Measurements from ENCODE around the gene FNIP2. TPM values are rescaled to one million over a fixed set of nuclear protein-coding genes. Genes with fewer than 3 reads are reported as not detected.
"Not testable (repeated sequence)": the region's sequence is repeated elsewhere in the genome, so short reads cannot be mapped to it uniquely, and the experiment has no call there.

Gene FNIP2
- total RNA-seq, 1 experiment from 2014 or later, result 3.7 TPM

DNA sequence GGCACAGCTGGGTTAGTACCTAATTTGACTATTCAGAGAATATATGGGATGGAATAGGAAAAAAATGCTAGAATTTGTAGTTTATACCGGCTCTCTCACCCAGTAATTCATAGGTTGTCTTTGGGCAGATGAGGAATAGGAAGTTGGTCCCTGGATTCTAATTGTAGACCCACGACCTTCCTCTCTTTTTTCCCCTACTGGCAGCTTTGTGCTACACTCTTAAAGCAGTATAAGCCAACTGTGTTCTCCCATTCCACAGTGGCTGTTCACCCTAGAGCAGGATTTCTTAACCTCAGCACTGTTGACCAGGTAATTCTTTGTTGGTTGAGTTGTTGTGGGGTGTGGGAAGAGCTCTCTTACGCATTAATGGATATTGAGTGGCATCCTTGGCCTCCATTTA lies 92.9 kb downstream of the FNIP2 start:
- DNase-seq (ENCODE audit: extremely low read depth, low read depth), result no peak

DNA sequence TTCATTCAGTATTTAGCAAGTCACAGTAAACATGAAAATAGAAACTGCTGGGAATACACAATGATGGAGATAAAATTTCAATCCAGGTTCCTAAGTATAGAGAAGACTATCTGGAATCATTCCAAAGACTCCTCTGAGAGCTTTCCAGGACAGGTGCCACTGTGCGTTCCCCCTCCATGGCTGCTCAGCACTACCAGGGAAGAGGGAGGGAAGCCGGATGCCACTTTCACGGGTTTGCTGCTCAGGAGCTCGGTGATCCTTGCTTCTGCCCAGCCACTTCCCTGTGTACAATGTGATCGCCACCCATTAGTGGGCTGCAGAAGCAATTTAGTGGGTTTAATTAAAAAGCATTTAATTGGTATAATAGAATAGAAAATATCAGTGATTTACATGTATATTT lies 94.5 kb downstream of the FNIP2 start:
- no peak for DNase-seq (ENCODE audit: extremely low read depth, low read depth)

DNA sequence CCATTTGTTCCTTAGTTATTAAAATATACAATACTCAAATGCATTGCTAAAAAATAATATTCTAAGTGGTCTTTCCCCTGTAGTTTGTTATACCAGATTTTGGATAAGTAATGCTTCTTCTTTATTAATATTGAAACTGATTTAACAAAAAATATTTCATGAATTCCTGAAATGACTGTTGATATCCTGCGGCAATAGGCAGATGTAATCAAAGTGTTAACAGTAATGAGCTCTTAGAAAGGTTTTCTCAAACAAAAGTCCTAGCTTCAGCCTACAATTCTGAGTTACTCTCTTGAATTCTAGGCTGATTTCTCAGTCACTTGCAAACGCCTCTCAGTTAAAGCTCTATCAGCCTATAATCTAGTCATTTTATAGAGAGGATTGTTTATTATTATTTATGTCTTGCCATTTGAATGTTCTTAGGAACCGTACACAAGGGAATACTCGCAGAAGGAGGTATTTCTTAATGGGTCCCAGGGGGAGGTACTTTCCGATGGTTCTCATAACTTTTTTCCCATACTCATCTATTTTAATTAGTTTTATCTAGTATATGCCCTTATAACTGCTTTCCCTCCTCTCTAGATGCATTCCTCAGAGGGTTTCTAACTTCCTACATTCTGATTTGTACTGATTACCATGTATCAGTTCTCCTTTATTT lies 96.8 kb downstream of the FNIP2 start:
- DNase-seq (ENCODE audit: extremely low read depth, low read depth), result no peak

DNA sequence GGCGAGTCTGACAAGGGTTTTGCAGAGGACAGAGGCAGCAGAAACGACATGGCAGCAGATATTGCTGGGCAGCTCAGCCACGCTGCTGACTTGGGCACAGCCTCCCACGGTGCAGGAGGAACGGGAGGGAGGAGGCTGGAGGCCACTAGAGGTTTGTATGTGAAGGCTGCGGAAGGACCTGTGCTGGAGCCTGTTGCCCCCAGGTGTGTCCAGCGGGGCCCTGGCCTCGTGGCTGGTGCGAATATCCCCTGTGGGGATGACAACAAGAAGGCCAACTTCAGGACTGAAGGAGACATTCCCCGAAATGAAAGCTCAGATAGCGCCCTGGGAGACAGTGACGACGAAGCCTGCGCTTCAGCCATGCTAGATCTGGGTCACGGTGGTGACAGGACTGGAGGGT lies 100.2 kb downstream of the FNIP2 start:
- no peak for DNase-seq (ENCODE audit: extremely low read depth, low read depth)

DNA sequence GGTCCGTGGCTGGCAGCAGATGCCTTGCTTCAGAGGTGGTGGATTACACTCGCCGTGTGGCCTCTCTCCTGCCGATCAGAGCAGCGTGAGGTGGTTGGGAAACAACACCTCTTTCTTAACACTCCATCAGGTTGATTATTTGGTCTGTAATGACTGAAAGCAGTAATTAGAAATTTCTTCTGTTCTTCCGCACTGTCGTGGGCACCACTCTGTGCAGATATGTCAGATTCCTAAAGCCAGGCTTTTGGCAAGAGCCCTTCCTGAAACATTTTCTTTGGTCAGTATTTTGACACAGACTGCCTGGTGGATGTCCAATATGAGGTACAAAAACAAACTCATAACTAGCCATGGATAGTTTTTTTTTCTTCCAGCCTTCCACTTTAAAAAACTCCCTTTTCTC lies 100.9 kb downstream of the FNIP2 start:
- no peak for DNase-seq (ENCODE audit: extremely low read depth, low read depth)

DNA sequence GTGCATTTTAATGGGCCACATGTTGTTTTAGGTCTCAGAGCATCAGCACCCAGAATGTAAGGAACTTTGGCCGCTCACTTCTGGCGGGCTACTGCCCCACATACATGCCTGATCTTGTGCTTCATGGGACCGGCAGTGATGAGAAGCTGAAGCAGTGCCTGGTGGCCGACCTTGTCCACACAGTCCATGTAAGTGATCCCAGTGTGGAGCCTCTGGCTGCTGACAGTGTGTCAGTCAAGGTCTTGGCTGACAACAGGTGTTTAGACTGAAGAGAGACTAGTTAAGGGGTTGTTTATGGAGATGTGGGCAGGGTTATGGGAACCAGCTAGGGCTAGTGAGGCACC lies 101.4 kb downstream of the FNIP2 start:
- no peak for DNase-seq (ENCODE audit: extremely low read depth, low read depth)

DNA sequence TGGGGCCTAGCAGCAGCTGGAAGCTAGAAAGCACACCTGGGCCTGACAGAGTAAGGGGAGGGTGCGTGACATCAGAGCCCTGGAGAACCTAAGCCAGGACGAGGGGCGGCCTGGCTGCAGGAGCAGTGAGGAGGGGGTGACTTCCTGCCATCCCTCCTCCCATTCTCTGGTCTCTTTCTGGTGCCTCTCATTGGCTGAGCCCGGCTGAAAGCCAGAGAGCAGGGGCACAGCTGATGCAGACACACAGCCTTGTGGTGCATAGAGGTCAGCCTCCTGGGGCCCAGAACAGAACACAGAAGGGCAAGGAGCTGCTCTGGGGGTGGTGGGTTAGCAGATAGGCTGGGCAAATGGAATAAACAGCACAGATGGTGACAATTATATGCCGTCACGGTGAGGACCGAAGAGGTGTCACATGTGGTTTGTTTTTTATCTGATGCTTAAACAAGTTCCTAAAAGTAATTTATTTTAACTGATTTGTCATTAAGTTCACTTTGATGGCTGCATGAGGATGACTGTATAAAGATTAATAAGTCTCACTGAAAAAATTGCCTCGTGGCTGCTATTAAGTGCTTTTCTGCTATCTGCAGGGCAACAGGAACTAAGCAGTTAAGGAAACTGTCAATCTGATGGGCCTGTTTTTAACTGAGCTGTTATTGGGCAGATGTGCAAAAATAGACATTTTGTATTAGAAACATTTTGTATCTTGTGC lies 102.0 kb downstream of the FNIP2 start:
- DNase-seq (ENCODE audit: extremely low read depth, low read depth), result no peak

DNA sequence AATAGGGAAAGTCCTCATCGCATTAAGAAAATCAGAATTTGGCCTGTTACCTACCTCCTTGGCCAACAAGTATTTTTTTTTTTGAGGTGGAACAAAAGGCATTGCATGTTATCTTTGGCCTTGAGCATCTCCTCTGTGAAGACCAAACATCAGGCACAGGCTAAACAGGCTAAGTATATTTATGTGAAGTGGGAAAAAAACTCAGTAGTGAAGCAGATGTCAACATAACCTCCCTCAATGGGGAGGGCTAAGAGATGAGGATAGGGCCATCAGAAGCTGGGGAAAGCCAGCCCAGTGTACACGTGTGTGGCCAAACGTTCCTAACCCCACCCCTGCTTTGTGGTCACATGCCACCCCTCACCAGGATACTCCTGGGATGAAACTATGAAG lies 102.5 kb downstream of the FNIP2 start:
- DNase-seq (ENCODE audit: extremely low read depth, low read depth), result no peak

DNA sequence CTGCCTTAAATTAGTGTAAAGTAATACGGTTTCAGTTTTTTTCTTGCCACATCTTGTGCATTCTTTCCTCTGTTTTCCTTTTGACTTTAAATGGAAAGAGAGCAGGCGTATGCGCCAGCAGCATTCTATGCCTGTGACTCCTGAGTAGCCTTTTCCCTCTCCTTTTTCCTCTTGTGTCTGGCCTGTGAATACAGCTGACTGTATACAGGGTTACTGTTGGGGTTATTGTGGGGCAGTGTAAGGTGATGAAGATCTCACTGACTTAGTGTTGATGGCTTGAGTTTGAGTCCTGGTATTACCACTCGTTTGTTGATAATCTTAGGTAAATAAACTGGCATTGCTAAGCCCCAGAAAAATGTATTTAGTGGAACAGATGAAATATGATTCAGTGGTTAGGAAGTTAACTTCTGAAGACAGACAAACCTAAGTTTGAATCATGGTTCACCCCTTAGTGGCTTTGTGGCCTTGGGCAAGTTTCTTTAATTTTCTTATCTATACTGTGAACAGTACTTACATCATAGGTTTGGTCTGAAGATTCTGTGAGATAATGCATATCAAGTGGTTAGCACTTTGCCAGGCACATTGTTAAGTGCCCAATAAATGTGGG lies 105.1 kb downstream of the FNIP2 start:
- peak; percentile 78 for DNase-seq (ENCODE audit: extremely low read depth, low read depth)

DNA sequence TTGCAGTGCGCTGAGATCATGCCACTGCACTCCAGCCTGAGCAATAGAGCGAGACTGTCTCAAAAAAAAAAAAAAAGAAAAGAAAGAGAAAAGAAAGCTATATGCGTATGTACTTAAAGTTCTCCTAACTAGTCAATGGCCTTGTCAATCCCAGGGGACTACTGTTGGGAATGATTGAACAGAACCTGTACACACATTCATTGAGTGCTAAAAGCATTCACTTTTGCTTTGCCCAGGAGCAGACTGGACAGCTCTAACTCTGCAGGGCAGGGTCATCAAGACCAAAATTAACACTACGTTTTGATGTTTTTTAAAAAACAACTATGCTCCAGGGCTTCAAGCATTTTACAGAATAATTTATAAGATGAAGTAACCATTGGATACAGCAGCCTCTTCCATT lies 106.2 kb downstream of the FNIP2 start:
- no peak for DNase-seq (ENCODE audit: extremely low read depth, low read depth)

DNA sequence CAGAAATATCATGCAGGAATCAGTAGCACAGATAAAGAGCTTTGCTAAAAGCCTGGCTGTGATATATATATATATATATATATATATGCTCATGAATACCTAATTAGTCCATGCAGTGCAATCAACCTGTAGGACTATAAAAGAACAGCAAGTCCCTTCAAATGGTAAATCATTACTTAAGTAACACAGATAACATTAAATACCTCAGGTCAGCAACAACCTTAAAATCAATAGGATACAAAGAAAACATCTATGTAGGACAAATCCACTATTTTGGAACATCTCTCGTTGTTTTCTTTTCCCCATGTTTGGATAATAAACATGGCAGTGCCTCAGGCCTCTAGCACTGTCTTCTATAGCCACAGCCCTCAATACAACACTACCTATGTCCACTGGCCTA lies 106.6 kb downstream of the FNIP2 start:
- no peak for DNase-seq (ENCODE audit: extremely low read depth, low read depth)

DNA sequence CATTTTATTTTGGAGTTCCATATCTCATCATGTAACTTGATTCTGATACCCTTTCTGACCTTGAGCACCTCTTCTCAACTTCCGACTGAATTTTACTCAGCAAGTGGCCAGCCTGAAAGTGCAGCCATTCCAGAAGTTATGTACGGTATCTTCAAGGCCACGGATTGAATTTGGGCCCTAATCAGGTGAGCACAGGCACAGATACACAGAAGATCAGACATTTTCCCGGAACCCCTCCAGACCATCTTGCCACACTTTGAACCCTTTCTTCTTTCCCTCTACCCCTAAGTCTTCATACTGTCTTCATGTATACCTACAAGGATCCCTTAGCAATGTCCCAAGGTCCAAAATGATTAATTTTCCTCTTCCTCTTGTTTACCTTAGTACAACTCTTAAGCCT lies 108.2 kb downstream of the FNIP2 start:
- DNase-seq (ENCODE audit: extremely low read depth, low read depth), result no peak

DNA sequence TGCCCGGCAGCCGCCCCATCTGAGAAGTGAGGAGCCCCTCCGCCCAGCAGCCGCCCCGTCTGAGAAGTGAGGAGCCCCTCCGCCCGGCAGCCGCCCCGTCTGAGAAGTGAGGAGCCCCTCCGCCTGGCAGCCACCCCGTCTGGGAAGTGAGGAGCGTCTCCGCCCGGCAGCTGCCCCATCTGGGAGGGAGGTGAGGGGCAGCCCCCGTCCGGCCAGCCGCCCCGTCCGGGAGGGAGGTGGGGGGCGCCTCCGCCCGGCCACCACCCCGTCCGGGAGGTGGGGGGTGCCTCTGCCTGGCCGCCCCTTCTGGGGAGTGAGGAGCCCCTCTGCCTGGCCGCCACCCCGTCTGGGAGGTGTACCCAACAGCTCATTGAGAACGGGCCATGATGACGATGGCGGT lies 113.3 kb downstream of the FNIP2 start:
- not testable (repeated sequence) for DNase-seq (ENCODE audit: extremely low read depth, low read depth)

DNA sequence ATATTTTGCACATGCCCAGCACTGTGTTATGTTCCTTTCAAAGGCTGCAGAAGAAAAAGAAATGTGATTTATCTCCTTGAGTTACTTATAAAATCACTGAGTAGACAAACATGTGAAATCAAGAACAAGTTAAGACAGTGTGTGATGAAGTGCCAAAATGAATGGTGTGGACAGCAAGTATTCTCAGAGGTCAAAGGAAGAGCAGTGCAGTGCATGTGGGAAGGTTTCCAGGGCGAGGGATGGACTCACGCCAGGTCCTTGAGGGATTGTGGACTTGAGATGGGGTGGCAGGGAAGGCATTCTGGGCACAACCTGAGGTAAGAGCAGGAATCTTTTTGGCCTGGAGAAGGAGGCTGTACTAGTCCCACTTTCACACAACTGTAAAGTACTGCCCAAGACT lies 115.5 kb downstream of the FNIP2 start:
- no peak for DNase-seq (ENCODE audit: extremely low read depth, low read depth)

DNA sequence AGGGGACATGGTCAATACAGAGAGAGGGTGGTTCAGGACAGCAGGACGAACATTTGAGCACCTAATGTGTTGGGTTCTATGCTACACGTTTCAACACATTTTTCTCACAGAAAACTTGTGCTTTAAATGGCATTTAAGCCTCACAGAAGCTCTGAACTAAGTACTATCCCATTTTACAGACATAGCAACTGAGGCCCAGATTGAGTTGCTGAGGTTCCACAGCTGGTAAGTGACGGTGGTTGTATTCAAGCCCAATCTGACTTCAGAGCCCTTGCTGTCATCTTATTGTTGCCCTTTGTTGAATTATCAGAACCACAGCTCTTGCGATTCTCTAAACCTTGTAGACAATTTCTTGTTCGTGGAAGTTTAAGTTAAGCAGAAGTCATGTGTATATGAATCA lies 116.7 kb downstream of the FNIP2 start:
- DNase-seq (ENCODE audit: extremely low read depth, low read depth), result no peak

DNA sequence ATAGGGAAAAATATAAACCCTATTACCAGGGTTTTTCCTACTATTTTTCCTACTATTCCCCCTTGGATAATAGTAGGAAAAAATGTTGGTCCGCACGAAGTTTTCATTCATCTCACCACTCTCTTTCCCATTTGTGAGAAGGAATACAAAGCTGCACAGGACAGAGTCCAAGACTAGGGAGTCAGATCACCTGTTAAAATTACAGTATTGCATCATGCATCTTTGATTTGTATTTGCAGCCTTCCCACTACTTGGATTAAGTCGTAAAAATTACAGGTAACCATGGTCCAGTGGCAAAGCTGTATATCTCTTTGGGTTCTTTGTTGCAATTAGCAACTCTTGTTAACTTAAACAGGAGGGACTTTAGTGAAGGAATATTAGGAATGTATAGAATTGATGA lies 121.5 kb downstream of the FNIP2 start:
- DNase-seq (ENCODE audit: extremely low read depth, low read depth), result no peak

DNA sequence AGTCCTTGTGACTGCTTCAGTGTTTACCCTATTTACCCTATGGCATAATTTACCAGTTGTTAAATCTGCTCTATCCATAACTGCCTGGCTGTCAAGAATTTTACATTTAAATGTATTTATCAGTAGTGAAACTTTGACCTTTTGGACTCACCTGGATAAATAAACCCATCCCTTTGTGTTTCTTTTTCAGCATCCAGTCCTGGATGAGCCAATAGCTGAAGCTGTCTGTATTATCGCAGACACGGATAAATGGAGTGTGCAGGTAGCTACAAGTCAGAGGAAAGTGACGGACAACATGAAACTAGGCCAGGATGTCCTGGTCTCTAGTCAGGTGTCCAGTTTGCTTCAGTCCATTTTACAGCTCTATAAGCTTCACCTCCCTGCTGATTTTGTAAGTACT lies 122.4 kb downstream of the FNIP2 start:
- no peak for DNase-seq (ENCODE audit: extremely low read depth, low read depth)

DNA sequence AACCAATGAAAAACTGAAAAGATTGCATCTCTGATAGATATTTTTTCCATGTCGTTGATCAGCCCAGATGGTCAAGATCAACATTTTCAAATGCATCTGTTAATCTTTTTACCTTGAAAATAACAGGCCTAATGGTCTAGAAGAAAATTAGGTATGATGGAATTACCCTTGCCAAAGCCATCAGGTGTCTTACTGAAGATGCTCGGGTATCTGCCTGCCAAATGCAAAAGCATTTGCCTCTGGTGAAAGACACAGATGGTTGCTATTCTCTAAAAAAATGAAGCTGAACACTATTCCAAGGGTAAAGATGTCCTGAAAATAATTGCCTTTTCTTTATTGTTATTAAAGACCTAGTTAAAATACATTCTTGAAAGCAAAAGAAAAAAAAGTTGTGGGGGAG lies 126.0 kb downstream of the FNIP2 start:
- DNase-seq (ENCODE audit: extremely low read depth, low read depth), result no peak

DNA sequence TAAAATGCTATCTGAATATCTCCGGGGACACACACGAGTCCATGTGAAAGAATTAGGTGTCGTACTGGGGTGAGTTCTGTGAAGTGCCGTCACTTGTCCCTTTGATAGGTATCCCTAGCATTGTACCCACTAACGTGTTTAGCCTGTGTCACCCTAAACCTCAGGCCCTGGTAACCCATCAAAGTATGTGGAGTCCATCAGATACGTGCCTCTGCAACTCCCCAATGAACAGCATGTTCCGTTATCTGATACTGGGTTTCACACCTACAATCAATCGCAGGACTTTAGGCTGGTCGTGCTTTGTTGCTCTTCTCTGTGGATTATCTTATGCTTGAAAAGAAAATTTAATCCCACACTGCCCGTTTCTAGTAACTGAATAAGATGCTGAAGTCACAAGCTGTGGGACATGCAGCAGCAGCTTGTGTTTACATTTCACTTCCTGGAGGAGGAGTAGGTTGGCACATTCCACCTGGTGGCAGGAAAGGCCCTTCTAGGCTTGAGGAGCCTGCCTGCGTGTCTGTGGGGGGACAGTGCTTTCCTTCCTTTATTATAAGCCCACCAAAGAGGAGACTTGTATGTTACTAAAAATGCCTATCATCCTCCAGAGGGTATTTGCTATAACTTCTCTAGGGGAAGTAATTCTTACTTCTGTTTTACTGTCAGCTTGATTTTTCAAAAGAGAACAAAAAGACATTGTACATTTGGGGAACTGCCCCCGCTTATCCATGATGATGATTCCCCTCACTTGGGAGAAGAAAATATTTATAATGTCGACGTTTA lies 127.2 kb downstream of the FNIP2 start:
- DNase-seq (ENCODE audit: extremely low read depth, low read depth), result peak; percentile 38

DNA sequence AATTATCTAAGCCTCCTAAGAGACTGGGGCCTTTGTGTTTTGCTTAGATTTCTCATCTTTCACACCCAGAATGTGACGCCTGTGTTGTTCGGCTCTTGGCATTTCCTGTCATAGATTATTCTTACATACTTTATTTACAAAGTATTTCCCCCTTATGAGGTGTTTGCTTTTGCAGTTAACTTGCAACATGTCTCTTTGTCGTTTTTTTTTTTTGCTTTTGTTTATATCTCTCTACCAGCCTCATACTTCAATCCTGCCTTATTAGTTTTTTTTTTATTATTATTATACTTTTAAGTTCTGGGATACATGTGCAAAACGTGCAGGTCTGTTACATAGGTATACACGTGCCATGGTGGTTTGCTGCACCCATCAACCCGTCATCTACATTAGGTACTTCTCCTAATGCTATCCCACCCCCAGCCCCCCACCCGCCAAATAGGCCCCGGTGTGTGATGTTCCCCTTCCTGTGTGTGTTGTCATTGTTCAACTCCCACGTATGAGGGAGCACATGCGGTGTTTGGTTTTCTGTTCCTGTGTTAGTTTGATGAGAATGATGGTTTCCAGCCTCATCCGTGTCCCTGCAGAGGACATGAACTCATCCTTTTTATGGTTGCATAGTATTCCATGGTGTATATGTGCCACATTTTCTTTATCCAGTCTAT lies 127.9 kb downstream of the FNIP2 start:
- peak; percentile 47 for DNase-seq (ENCODE audit: extremely low read depth, low read depth)

DNA sequence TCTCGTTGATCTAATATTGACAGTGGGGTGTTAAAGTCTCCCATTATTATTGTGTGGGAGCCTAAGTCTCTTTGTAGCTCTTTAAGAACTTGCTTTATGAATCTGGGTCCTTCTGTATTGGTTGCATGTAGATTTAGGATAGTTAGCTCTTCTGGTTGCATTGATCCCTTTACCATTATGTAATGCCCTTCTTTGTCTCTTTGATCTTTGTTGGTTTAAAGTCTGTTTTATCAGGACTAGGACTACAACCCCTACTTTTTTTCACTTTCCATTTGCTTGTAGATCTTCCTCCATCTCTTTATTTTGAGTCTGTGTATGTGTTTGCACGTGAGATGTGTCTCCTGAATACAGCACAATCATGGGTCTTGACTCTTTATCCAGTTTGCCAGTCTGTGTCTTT lies 131.6 kb downstream of the FNIP2 start:
- not testable (repeated sequence) for DNase-seq (ENCODE audit: extremely low read depth, low read depth)

All from NCI-H460 (cell line).